ENCODE results near the gene LRMDA.
"Not testable (repeated sequence)": the region's sequence is repeated elsewhere in the genome, so short reads cannot be mapped to it uniquely, and the experiment has no call there.

Gene LRMDA

GRCh38 chr10:75611993-75612372 is 180.6 kb downstream of the LRMDA start:
- DNase-seq: no peak
- no peak for ATAC-seq
- peaks cover 18% of the 10 kb centered on the region for H3K27me3 Mint-ChIP-seq
- no peaks in the 10 kb centered on the region for H3K9me3 Mint-ChIP-seq
- no peak overlapping the region for H3K27ac Mint-ChIP-seq
- no peaks in the 10 kb centered on the region for H3K4me1 Mint-ChIP-seq
- no peak overlapping the region for H3K4me3 Mint-ChIP-seq

GRCh38 chr10:75612904-75613684 is 181.7 kb downstream of the LRMDA start:
- Mint-ChIP-seq H3K27ac (no peak overlapping the region), H3K9me3 (no peaks in the 10 kb centered on the region), H3K27me3 (peaks cover 18% of the 10 kb centered on the region), H3K4me1 (no peaks in the 10 kb centered on the region), H3K4me3 (no peak overlapping the region)
- ATAC-seq (no peak), DNase-seq (no peak)

GRCh38 chr10:75613685-75614504 is 182.5 kb downstream of the LRMDA start:
- Mint-ChIP-seq H3K27me3 (peaks cover 18% of the 10 kb centered on the region), H3K4me3 (no peak overlapping the region), H3K27ac (no peak overlapping the region), H3K4me1 (no peaks in the 10 kb centered on the region), H3K9me3 (no peaks in the 10 kb centered on the region)
- no peak for DNase-seq
- ATAC-seq: no peak

GRCh38 chr10:75616076-75616475 is 184.7 kb downstream of the LRMDA start:
- DNase-seq: no peak
- ATAC-seq: no peak
- no peak overlapping the region for H3K27ac Mint-ChIP-seq

GRCh38 chr10:75616874-75617478 is 185.6 kb downstream of the LRMDA start:
- peaks cover 28% of the 10 kb centered on the region for H3K27me3 Mint-ChIP-seq

More at GRCh38 chr10:75616076-75616475, 184.7 kb downstream of the LRMDA start:
- Mint-ChIP-seq H3K27me3 (peaks cover 20% of the 10 kb centered on the region), H3K4me3 (no peak overlapping the region), H3K9me3 (no peaks in the 10 kb centered on the region), H3K4me1 (no peaks in the 10 kb centered on the region)

GRCh38 chr10:75617485-75618155 is 186.2 kb downstream of the LRMDA start:
- DNase-seq: no peak
- peaks cover 28% of the 10 kb centered on the region for H3K27me3 Mint-ChIP-seq
- H3K4me3 Mint-ChIP-seq: no peak overlapping the region
- ATAC-seq: no peak
- H3K27ac Mint-ChIP-seq: no peak overlapping the region
- H3K9me3 Mint-ChIP-seq: no peaks in the 10 kb centered on the region
- no peaks in the 10 kb centered on the region for H3K4me1 Mint-ChIP-seq

More at GRCh38 chr10:75616874-75617478, 185.6 kb downstream of the LRMDA start:
- Mint-ChIP-seq H3K9me3 (no peaks in the 10 kb centered on the region), H3K4me1 (no peaks in the 10 kb centered on the region), H3K4me3 (no peak overlapping the region), H3K27ac (no peak overlapping the region)
- DNase-seq (no peak), ATAC-seq (no peak)

- Mint-ChIP-seq H3K27me3 (peaks cover 12% of the 10 kb centered on the region), H3K27ac (no peak overlapping the region), H3K4me1 (no peaks in the 10 kb centered on the region), H3K4me3 (no peak overlapping the region), H3K9me3 (no peaks in the 10 kb centered on the region)
- ATAC-seq (no peak), DNase-seq (no peak)
Observed at GRCh38 chr10:75619635-75620034, 188.2 kb downstream of the LRMDA start.

- no peak overlapping the region for H3K27ac Mint-ChIP-seq
- ATAC-seq (no peak), DNase-seq (no peak)
- H3K4me3 Mint-ChIP-seq: no peak overlapping the region
- no peaks in the 10 kb centered on the region for H3K9me3 Mint-ChIP-seq
- H3K27me3 Mint-ChIP-seq: peaks cover 10% of the 10 kb centered on the region
- no peaks in the 10 kb centered on the region for H3K4me1 Mint-ChIP-seq
Observed at GRCh38 chr10:75620356-75620755, 188.9 kb downstream of the LRMDA start.

- peaks cover 10% of the 10 kb centered on the region for H3K27me3 Mint-ChIP-seq
- not testable (repeated sequence) for DNase-seq, H3K27ac Mint-ChIP-seq, H3K4me3 Mint-ChIP-seq, H3K9me3 Mint-ChIP-seq, ATAC-seq, H3K4me1 Mint-ChIP-seq
Observed at GRCh38 chr10:75621003-75621402, 189.6 kb downstream of the LRMDA start.

GRCh38 chr10:75622503-75622902 is 191.1 kb downstream of the LRMDA start:
- Mint-ChIP-seq H3K27ac (no peak overlapping the region), H3K27me3 (peaks cover 10% of the 10 kb centered on the region), H3K4me1 (no peaks in the 10 kb centered on the region), H3K9me3 (no peaks in the 10 kb centered on the region), H3K4me3 (no peak overlapping the region)
- no peak for DNase-seq
- no peak for ATAC-seq

GRCh38 chr10:75623310-75624093 is 192.1 kb downstream of the LRMDA start:
- Mint-ChIP-seq H3K27ac (no peak overlapping the region), H3K4me1 (no peaks in the 10 kb centered on the region), H3K27me3 (peaks cover 10% of the 10 kb centered on the region), H3K9me3 (no peaks in the 10 kb centered on the region), H3K4me3 (no peak overlapping the region)
- ATAC-seq (no peak), DNase-seq (no peak)

GRCh38 chr10:75624638-75625037 is 193.2 kb downstream of the LRMDA start:
- DNase-seq: no peak
- Mint-ChIP-seq H3K4me3 (no peak overlapping the region), H3K27me3 (peaks cover 10% of the 10 kb centered on the region)

GRCh38 chr10:75630746-75631145 is 199.3 kb downstream of the LRMDA start:
- Mint-ChIP-seq H3K4me1 (no peaks in the 10 kb centered on the region), H3K27ac (no peak overlapping the region), H3K27me3 (peaks cover 5% of the 10 kb centered on the region), H3K4me3 (no peak overlapping the region), H3K9me3 (no peaks in the 10 kb centered on the region)
- no peak for DNase-seq
- no peak for ATAC-seq

More at GRCh38 chr10:75624638-75625037, 193.2 kb downstream of the LRMDA start:
- H3K4me1 Mint-ChIP-seq: no peaks in the 10 kb centered on the region
- H3K9me3 Mint-ChIP-seq: no peaks in the 10 kb centered on the region
- no peak for ATAC-seq
- no peak overlapping the region for H3K27ac Mint-ChIP-seq

- Mint-ChIP-seq H3K27me3 (peaks cover 8% of the 10 kb centered on the region), H3K4me3 (no peak overlapping the region), H3K27ac (no peak overlapping the region), H3K4me1 (no peaks in the 10 kb centered on the region), H3K9me3 (no peaks in the 10 kb centered on the region)
- ATAC-seq (no peak), DNase-seq (no peak)
Observed at GRCh38 chr10:75632805-75633462, 201.5 kb downstream of the LRMDA start.

Data from stimulated activated naive CD8-positive, alpha-beta T cell treated with anti-CD3 and anti-CD28 coated beads, Interleukin-15, amount 100 ng/mL, for 72 hours (primary cell).